ENCODE data around the gene CLEC4F.

Gene CLEC4F

GRCh38 chr2:70817284-70817954 is 3.0 kb downstream of the CLEC4F start:
- TF ChIP-seq CTCF (IDR thresholded peaks at IDR 0.05; ENCODE audit: control insufficient read depth, insufficient read depth, low read depth, low read length, missing control alignments) = no peak
- DNase-seq (ENCODE audit: low read depth) = no peak
- no peak overlapping the region for H3K4me3 ChIP-seq (ENCODE audit: control insufficient read depth, low read depth, low read length)

DNA sequence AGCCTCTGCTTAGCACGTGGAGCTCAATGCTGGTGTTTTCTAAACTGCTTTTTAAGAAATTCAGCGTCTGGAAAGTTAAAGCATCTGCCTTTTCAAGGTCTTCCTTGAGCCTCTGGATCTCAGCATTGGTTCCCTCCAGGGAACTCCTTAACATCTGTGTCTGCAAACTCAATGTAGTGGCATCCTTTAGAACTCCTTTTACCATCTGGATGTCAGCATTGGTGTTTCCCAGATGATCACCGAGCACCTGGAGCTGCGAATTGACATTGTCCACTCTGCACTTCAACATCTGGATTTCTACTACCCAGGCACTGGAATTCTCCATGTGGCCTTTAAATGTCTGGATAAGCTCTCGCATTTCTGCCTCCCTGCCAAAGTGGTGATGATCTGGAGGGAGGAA is 3.7 kb downstream of the CLEC4F start:
- no peak overlapping the region for H3K4me3 ChIP-seq (ENCODE audit: control insufficient read depth, low read depth, low read length)
- DNase-seq (ENCODE audit: low read depth) = no peak
- no peak for TF ChIP-seq CTCF (IDR thresholded peaks at IDR 0.05; ENCODE audit: control insufficient read depth, insufficient read depth, low read depth, low read length, missing control alignments)

DNA sequence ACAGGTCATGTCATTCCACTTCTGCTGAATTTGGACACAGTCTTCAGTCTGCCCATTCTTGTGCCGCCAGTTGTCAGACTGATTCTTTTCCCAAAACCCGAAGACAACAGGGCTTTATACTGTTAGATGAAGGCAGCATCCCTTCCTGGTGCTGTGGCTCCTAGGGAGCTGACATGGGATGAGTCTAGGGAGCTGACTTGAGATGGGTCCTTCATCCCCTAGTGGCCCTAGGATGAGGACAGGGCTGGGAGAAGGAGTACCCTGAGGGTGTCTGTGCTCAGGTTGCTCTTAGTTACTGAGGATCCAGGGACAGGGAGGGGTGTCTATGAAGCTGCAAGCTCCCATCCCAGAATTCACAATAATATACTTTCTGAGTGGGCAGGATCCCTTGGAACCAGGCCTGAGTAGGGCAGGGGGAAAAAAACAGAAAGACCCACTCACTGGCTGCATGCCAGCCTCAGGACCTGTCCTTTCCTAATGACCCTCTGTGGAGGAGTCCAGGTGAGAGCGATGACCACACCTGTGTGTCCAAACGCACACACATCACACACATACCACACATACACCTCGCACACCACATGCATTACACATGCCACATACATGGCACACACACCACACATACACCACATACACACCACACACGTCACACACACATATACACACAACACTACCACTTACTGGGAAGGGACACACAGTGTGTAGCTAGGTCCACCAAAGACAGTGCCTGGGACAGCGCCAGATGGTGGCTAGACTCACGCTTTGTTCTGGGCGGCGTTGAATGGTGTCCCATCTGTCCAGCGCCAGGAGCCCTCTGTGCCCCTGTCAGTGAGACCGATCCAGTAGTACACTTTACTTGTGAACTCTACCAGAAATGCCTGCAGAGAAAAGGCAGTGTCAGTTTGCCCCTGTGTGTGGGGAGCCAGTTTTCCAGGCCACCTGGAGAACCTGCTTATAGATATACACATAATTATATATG is 11.1 kb downstream of the CLEC4F start:
- DNase-seq (ENCODE audit: low read depth) = no peak
- H3K4me3 ChIP-seq (ENCODE audit: control insufficient read depth, low read depth, low read length) = no peak overlapping the region
- no peak for TF ChIP-seq CTCF (IDR thresholded peaks at IDR 0.05; ENCODE audit: control insufficient read depth, insufficient read depth, low read depth, low read length, missing control alignments)

- no peak for TF ChIP-seq CTCF (IDR thresholded peaks at IDR 0.05; ENCODE audit: control insufficient read depth, insufficient read depth, low read depth, low read length, missing control alignments)
- no peak overlapping the region for H3K4me3 ChIP-seq (ENCODE audit: control insufficient read depth, low read depth, low read length)
- DNase-seq (ENCODE audit: low read depth) = no peak
Measured at GRCh38 chr2:70807828-70808118, 12.6 kb downstream of the CLEC4F start.

DNA sequence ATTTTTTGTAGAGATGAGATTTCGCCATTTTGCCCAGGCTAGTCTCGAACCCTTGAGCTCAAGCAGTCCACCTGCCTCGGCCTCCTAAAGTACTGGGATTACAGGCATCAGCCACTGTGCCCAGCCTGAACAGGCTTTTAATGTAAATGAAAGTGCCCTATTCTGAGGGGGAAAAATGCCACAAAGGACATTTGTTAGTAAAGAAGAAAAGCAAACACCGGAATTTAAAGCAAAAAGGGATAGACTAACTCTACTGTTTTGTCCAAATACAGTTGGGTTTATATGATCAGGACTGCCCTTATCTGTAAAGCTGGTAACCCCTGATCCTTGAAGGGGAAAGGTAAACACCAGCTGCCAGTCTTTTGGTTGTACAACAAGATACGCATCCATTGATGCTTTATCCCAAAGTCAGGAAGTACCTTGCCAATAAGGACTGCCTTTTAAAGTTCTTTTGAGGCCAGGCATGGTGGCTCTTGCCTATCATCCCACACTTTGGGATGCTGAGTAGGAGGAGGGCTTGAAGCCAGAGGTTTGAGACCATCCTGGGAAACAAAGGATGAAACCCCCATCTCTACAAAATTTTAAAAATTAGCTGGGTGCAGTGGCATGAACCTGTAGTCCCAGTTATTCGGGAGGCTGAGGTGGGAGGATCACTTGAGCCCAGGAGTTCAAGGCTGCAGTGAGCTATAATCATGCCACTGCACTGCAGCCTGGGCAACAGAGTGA is 13.1 kb downstream of the CLEC4F start:
- DNase-seq (ENCODE audit: low read depth) = no peak

More for the DNA sequence above, 13.1 kb downstream of the CLEC4F start:
- H3K4me3 ChIP-seq (ENCODE audit: control insufficient read depth, low read depth, low read length) = no peak overlapping the region
- TF ChIP-seq CTCF (IDR thresholded peaks at IDR 0.05; ENCODE audit: control insufficient read depth, insufficient read depth, low read depth, low read length, missing control alignments) = no peak

Measured in AG09309 (cell line).